HEK293 (cell line): Measurements from ENCODE around the gene PAAF1.

Experiments
- CTCF ChIA-PET: fragments of 350-600 bp; formaldehyde crosslinking; extraction: SDS; loops from one replicate; lab custom pipeline; 2021; ENCODE audit warnings: antibody characterized with exemption; lab: Yijun Ruan, JAX
- POLR2A ChIA-PET: fragments of 300-600 bp; formaldehyde crosslinking; extraction: SDS; loops from one replicate; lab custom pipeline; 2020; ENCODE audit warnings: antibody characterized with exemption, inconsistent platforms; lab: Yijun Ruan, JAX
- H3K27ac ChIP-seq: fragments of 200-500 bp; sonication (Bioruptor generic); 2 replicates; pipeline ENCODE4 v1.5.1; 2014; ENCODE audit warnings: low read depth, low read length, control low read depth, inconsistent platforms; ENCODE audit errors: extremely low read depth
- H3K36me3 ChIP-seq, 2 experiments: fragments of 200-500 bp in 1 of 2; sonication (Bioruptor generic) in 1 of 2; 1 replicate in 1 of 2; 2 replicates in 1 of 2; pipeline ENCODE4 v1.5.1; 2014 to 2017; ENCODE audit warnings: inconsistent platforms in 2 of 2, low read length in 2 of 2; ENCODE audit not compliant: control insufficient read depth in 2 of 2, insufficient read depth in 1 of 2
- H3K4me1 ChIP-seq: fragments of 200-500 bp; sonication (Bioruptor generic); 2 replicates; pipeline ENCODE4 v1.5.1; 2014; ENCODE audit warnings: mild to moderate bottlenecking, low read length, inconsistent platforms; ENCODE audit not compliant: control insufficient read depth, insufficient read depth
- H3K4me3 ChIP-seq: 2 replicates; pipeline ENCODE4 v1.5.1; 2011; ENCODE audit warnings: low read depth, mild to moderate bottlenecking, control low read depth, low read length, moderate library complexity
- H3K9me3 ChIP-seq: fragments of 200-500 bp; sonication (Bioruptor generic); 2 replicates; pipeline ENCODE4 v1.5.1; 2014; ENCODE audit warnings: low read depth, low read length, inconsistent platforms; ENCODE audit not compliant: control insufficient read depth, insufficient read depth
- BCL6B ChIP-seq: fragments of 450-650 bp; formaldehyde crosslinking; IDR thresholded peaks from 2 replicates; pipeline ENCODE4 v1.5.1; 2017; ENCODE audit warnings: missing biosample characterization, missing genetic modification characterization
- CTCF ChIP-seq: fragments of 450-650 bp; formaldehyde crosslinking; IDR thresholded peaks from 2 replicates; pipeline ENCODE4 v1.5.1; 2016; ENCODE audit warnings: missing biosample characterization, missing genetic modification characterization
- HOXC10 ChIP-seq: sonication (generic); formaldehyde crosslinking; IDR thresholded peaks from 2 replicates; pipeline ENCODE4 v1.8.1; 2023; ENCODE audit warnings: mild to moderate bottlenecking, missing genetic modification reagents
- KLF10 ChIP-seq: fragments of 450-650 bp; IDR thresholded peaks from 2 replicates; pipeline ENCODE4 v1.5.1; 2018; ENCODE audit warnings: missing biosample characterization, mild to moderate bottlenecking, missing genetic modification characterization
- OVOL3 ChIP-seq: fragments of 450-650 bp; formaldehyde crosslinking; IDR thresholded peaks from 2 replicates; pipeline ENCODE4 v1.5.1; 2016; ENCODE audit warnings: missing biosample characterization, missing genetic modification characterization
- ZBTB11 ChIP-seq: fragments of 450-650 bp; formaldehyde crosslinking; conservative IDR thresholded peaks from 2 replicates; pipeline ENCODE4 v1.5.1; 2016; ENCODE audit warnings: low read depth, missing biosample characterization, missing genetic modification characterization
- ZBTB48 ChIP-seq: fragments of 450-650 bp; formaldehyde crosslinking; IDR thresholded peaks from 2 replicates; pipeline ENCODE4 v1.5.1; 2016; ENCODE audit warnings: missing biosample characterization, missing genetic modification characterization
- ZEB2 ChIP-seq: fragments of 450-650 bp; formaldehyde crosslinking; IDR thresholded peaks from 2 replicates; pipeline ENCODE4 v1.5.1; 2016; ENCODE audit warnings: missing biosample characterization, missing genetic modification characterization
- ZNF114 ChIP-seq: fragments of 450-650 bp; formaldehyde crosslinking; IDR thresholded peaks from 2 replicates; pipeline ENCODE4 v1.5.0; 2017; ENCODE audit warnings: missing biosample characterization, missing genetic modification characterization
- ZNF140 ChIP-seq: fragments of 450-650 bp; formaldehyde crosslinking; IDR thresholded peaks from 2 replicates; pipeline ENCODE4 v1.5.1; 2016; ENCODE audit warnings: missing biosample characterization, missing genetic modification characterization
- ZNF174 ChIP-seq: fragments of 450-650 bp; formaldehyde crosslinking; IDR thresholded peaks from 2 replicates; pipeline ENCODE4 v1.5.0; 2017; ENCODE audit warnings: missing biosample characterization, mild to moderate bottlenecking, missing genetic modification characterization
- ZNF211 ChIP-seq: fragments of 450-650 bp; formaldehyde crosslinking; IDR thresholded peaks from 2 replicates; pipeline ENCODE4 v1.5.1; 2016; ENCODE audit warnings: low read depth, missing biosample characterization, missing genetic modification characterization
- ZNF239 ChIP-seq: fragments of 450-650 bp; formaldehyde crosslinking; IDR thresholded peaks from 2 replicates; pipeline ENCODE4 v1.5.1; 2016; ENCODE audit warnings: missing biosample characterization, missing genetic modification characterization
- ZNF341 ChIP-seq: fragments of 450-650 bp; formaldehyde crosslinking; IDR thresholded peaks from 2 replicates; pipeline ENCODE4; 2016; ENCODE audit warnings: low read depth, missing biosample characterization, missing genetic modification characterization
- ZNF37A ChIP-seq: fragments of 450-650 bp; IDR thresholded peaks from 2 replicates; pipeline ENCODE4 v1.5.1; 2018; ENCODE audit warnings: missing biosample characterization, missing genetic modification characterization
- ZNF623 ChIP-seq: fragments of 450-650 bp; formaldehyde crosslinking; IDR thresholded peaks from 2 replicates; pipeline ENCODE4 v1.5.1; 2016; ENCODE audit warnings: missing biosample characterization, missing genetic modification characterization
- ZNF624 ChIP-seq: fragments of 450-650 bp; formaldehyde crosslinking; IDR thresholded peaks from 2 replicates; pipeline ENCODE4 v1.5.1; 2017; ENCODE audit warnings: missing biosample characterization, missing genetic modification characterization
- ZNF664 ChIP-seq: fragments of 450-650 bp; formaldehyde crosslinking; IDR thresholded peaks from 2 replicates; pipeline ENCODE4 v1.5.1; 2016; ENCODE audit warnings: missing biosample characterization, missing genetic modification characterization
- ZNF776 ChIP-seq: fragments of 450-650 bp; formaldehyde crosslinking; IDR thresholded peaks from 2 replicates; pipeline ENCODE4 v1.5.0; 2017; ENCODE audit warnings: missing biosample characterization, missing genetic modification characterization, borderline replicate concordance
- ZNF791 ChIP-seq: fragments of 450-650 bp; formaldehyde crosslinking; IDR thresholded peaks from 2 replicates; pipeline ENCODE4 v1.5.1; 2016; ENCODE audit warnings: missing biosample characterization, missing genetic modification characterization
- ZNF843 ChIP-seq: fragments of 450-650 bp; formaldehyde crosslinking; IDR thresholded peaks from 2 replicates; pipeline ENCODE4 v1.5.1; 2016; ENCODE audit warnings: missing biosample characterization, missing genetic modification characterization
- TF ChIP-seq, protein P1 (sequence below): fragments of 450-650 bp; formaldehyde crosslinking; IDR thresholded peaks from 2 replicates; pipeline ENCODE4 v1.5.1; 2017; ENCODE audit warnings: missing biosample characterization, mild to moderate bottlenecking, missing genetic modification characterization, moderate library complexity

The PAAF1 gene

DNA sequence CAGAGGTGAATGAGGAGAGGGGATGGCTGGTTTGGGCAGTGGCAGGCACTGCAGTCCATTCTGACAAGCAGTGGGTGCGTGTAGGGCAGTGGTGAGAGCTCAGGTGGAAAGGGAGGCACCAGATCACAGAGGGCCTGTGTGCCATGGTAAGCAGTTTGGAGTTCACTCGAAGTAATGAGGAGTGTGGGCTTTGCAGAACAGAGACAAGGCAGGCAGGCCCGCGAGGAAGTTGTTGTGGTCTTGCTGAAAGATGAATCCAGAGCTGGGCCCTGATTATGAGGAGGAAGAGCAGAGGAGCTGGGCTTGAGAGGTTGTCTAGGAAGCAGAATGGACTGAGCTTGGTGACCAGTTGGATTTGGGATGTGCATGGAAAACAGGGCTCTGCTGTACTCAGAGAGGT lies 72.4 kb downstream of the PAAF1 start (continued):
- TF ChIP-seq CTCF (tag by site-specific recombination) = no peak
- TF ChIP-seq, protein P1, sequence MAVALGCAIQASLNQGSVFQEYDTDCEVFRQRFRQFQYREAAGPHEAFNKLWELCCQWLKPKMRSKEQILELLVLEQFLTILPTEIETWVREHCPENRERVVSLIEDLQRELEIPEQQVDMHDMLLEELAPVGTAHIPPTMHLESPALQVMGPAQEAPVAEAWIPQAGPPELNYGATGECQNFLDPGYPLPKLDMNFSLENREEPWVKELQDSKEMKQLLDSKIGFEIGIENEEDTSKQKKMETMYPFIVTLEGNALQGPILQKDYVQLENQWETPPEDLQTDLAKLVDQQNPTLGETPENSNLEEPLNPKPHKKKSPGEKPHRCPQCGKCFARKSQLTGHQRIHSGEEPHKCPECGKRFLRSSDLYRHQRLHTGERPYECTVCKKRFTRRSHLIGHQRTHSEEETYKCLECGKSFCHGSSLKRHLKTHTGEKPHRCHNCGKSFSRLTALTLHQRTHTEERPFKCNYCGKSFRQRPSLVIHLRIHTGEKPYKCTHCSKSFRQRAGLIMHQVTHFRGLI (tag by site-specific recombination) = no peak

DNA sequence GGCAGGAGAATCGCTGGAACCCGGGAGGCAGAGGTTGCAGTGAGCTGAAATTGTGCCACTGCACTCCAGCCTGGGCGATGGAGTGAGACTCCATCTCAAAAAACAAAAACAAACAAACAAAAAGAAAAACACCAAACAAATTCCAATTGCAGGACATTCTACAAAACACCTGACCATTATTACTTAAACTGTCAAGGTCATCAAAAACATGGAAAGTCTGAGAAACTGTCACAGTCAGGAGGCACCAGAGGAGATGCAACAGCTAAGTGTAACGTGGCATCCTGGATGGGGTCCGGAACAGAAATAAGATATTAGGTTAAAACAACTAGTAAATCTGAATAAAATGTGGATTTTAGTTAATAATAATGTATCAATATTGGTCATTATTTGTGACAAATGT lies 73.1 kb downstream of the PAAF1 start:
- POLR2A ChIA-PET = no interaction called here
- Histone ChIP-seq H3K36me3 (no peaks in the 10 kb centered on the region), H3K4me1 (no peaks in the 10 kb centered on the region), H3K9me3 (no peaks in the 10 kb centered on the region)
- CTCF ChIA-PET = no interaction called here
- TF ChIP-seq ZBTB48 (tag by site-specific recombination) (no peak), ZNF114 (tag by site-specific recombination) (no peak), ZBTB11 (no peak), ZNF211 (tag by site-specific recombination) (no peak), ZNF37A (tag by site-specific recombination) (no peak), ZNF341 (tag by site-specific recombination) (no peak), ZNF174 (tag by site-specific recombination) (no peak), ZNF624 (tag by site-specific recombination) (no peak), ZEB2 (no peak), ZNF843 (tag by site-specific recombination) (no peak), HOXC10 (CRISPR knock-in tag) (no peak), ZNF140 (tag by site-specific recombination) (no peak), ZNF239 (tag by site-specific recombination) (no peak), BCL6B (tag by site-specific recombination) (no peak), ZNF623 (tag by site-specific recombination) (no peak), ZNF664 (tag by site-specific recombination) (no peak), KLF10 (tag by site-specific recombination) (no peak), ZNF791 (tag by site-specific recombination) (no peak), ZNF776 (no peak), OVOL3 (tag by site-specific recombination) (no peak)
- TF ChIP-seq, all 188 proteins: peak for 0
- H3K4me3 ChIP-seq = no peak overlapping the region
- no peak overlapping the region for H3K27ac ChIP-seq
